HG03095 (cell line): Measurements from ENCODE around the gene MIEF2.
A peak's percentile ranks its signal among the peaks of the same experiment; 100 is the strongest.

ENCODE experiments used
- ATAC-seq: cut with Tn5 transposase; IDR thresholded peaks from one replicate; pipeline ENCODE4 v1.9.1; 2021; ENCODE audit warnings: moderate library complexity; ENCODE audit not compliant: unreplicated experiment

MIEF2 gene

GRCh38 chr17:18256351-18256750, 4.1 kb upstream of the MIEF2 start:
- no peak for ATAC-seq

GRCh38 chr17:18256776-18257175, 3.7 kb upstream of the MIEF2 start:
- no peak for ATAC-seq

GRCh38 chr17:18257268-18257981, 3.0 kb upstream of the MIEF2 start:
- no peak for ATAC-seq

- peak; percentile 34 for ATAC-seq
Observed at GRCh38 chr17:18257982-18258355, 2.5 kb upstream of the MIEF2 start.

GRCh38 chr17:18258356-18259038, 2.0 kb upstream of the MIEF2 start, which contains the start of gene FLII:
FLII (minus strand) TSS chr17:18258738; CDS start chr17:18258690, 48 bp downstream.
- ATAC-seq: peak; percentile 26

- no peak for ATAC-seq
Observed at GRCh38 chr17:18259621-18260331, 686 bp upstream of the MIEF2 start.

- ATAC-seq: no peak
Observed at GRCh38 chr17:18261146-18261515, 669 bp downstream of the MIEF2 start.

- no peak for ATAC-seq
Observed at GRCh38 chr17:18261659-18262058, 1.2 kb downstream of the MIEF2 start.

- no peak for ATAC-seq
Observed at GRCh38 chr17:18262111-18262510, 1.6 kb downstream of the MIEF2 start.

- ATAC-seq: no peak
Observed at GRCh38 chr17:18262641-18263040, 2.2 kb downstream of the MIEF2 start.

- no peak for ATAC-seq
Observed at GRCh38 chr17:18263885-18264682, 3.6 kb downstream of the MIEF2 start.

GRCh38 chr17:18267366-18267765, 6.9 kb downstream of the MIEF2 start:
- ATAC-seq: no peak

- no peak for ATAC-seq
Observed at GRCh38 chr17:18267927-18268711, 7.7 kb downstream of the MIEF2 start.

- ATAC-seq: no peak
Observed at GRCh38 chr17:18270046-18270931, 9.8 kb downstream of the MIEF2 start.

- no peak for ATAC-seq
Observed at GRCh38 chr17:18277076-18277475, 16.6 kb downstream of the MIEF2 start.

GRCh38 chr17:18278867-18279266, 18.4 kb downstream of the MIEF2 start:
- no peak for ATAC-seq

- no peak for ATAC-seq
Observed at GRCh38 chr17:18280249-18280648, 19.8 kb downstream of the MIEF2 start.

GRCh38 chr17:18280766-18281371, 20.4 kb downstream of the MIEF2 start:
- ATAC-seq: no peak

- no peak for ATAC-seq
Observed at GRCh38 chr17:18281788-18282187, 21.3 kb downstream of the MIEF2 start.
